GM18907 (cell line): ENCODE results near the gene ZNF428.
A peak's percentile ranks its signal among the peaks of the same experiment; 100 is the strongest.
"Not testable (repeated sequence)": the region's sequence is repeated elsewhere in the genome, so short reads cannot be mapped to it uniquely, and the experiment has no call there.

ENCODE experiments used
- ATAC-seq: cut with Tn5 transposase; IDR thresholded peaks from one replicate; pipeline ENCODE4 v1.9.1; 2021; ENCODE audit warnings: mild to moderate bottlenecking, moderate library complexity; ENCODE audit not compliant: unreplicated experiment

The ZNF428 gene

GRCh38 chr19:43620061-43621001 lies 902 bp upstream of the ZNF428 start:
- ATAC-seq, result no peak

- ATAC-seq, result peak; percentile 33
These were observed 538 bp downstream of the ZNF428 start for GRCh38 chr19:43618921-43619261.

- no peak for ATAC-seq
These were observed 2.5 kb downstream of the ZNF428 start for GRCh38 chr19:43616954-43617353.

- ATAC-seq, result no peak
These were observed 3.1 kb downstream of the ZNF428 start for GRCh38 chr19:43616306-43616705.

GRCh38 chr19:43612374-43612773 lies 7.1 kb downstream of the ZNF428 start:
- no peak for ATAC-seq

- no peak for ATAC-seq
These were observed 7.6 kb downstream of the ZNF428 start, which contains the start of gene SRRM5 for GRCh38 chr19:43611788-43612187. TSS of gene SRRM5 (plus strand) at chr19:43612088. CDS start at chr19:43612122, 34 bp downstream.

- no peak for ATAC-seq
These were observed 8.9 kb downstream of the ZNF428 start for GRCh38 chr19:43610493-43610892.

GRCh38 chr19:43609872-43610271 lies 9.6 kb downstream of the ZNF428 start:
- ATAC-seq, result no peak

GRCh38 chr19:43607238-43608205 lies 11.9 kb downstream of the ZNF428 start:
- no peak for ATAC-seq

- ATAC-seq, result no peak
These were observed 12.7 kb downstream of the ZNF428 start for GRCh38 chr19:43606569-43607229.

- no peak for ATAC-seq
These were observed 13.4 kb downstream of the ZNF428 start for GRCh38 chr19:43605875-43606568.

GRCh38 chr19:43600326-43600725 lies 19.1 kb downstream of the ZNF428 start:
- ATAC-seq, result not testable (repeated sequence)

GRCh38 chr19:43599635-43600295 lies 19.7 kb downstream of the ZNF428 start:
- no peak for ATAC-seq

- ATAC-seq, result no peak
These were observed 20.8 kb downstream of the ZNF428 start for GRCh38 chr19:43598445-43599240.

- ATAC-seq, result no peak
These were observed 21.6 kb downstream of the ZNF428 start for GRCh38 chr19:43597876-43598275.

GRCh38 chr19:43596842-43597461 lies 22.5 kb downstream of the ZNF428 start:
- ATAC-seq, result no peak

GRCh38 chr19:43595999-43596841 lies 23.2 kb downstream of the ZNF428 start, which contains the start of the genes IRGQ and ZNF576:
TSS of gene IRGQ (minus strand) at chr19:43596134. CDS start at chr19:43595338, 796 bp downstream.
TSS of gene ZNF576 (plus strand) at chr19:43596595. CDS start at chr19:43597109, 514 bp downstream.
- ATAC-seq, result peak; percentile 80
